Measurements from ENCODE around the gene UGGT2.
"Not testable (repeated sequence)": the region's sequence is repeated elsewhere in the genome, so short reads cannot be mapped to it uniquely, and the experiment has no call there.

Gene UGGT2

GRCh38 chr13:95902741-95903140 is 150.5 kb downstream of the UGGT2 start:
- no peak for DNase-seq (ENCODE audit: low read depth in 2 of 2)

DNA sequence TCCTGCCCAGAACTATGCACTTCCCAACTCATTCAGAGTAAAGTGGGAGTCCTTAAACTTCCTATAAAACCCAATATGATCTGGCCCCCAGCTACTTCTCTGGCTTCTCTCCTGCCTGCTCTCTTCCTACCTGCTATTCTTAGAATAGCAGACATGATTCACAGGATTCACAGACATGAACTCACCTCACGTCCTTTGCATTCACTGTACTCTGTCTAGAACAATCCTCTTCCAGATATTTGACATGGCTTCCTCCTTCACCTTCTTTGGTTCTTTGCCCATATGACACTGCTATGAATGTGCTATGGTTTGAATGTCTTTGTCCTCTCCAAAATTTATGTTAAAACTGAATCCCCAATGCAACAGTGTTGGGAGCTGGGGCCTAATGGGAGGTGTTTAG is 154.9 kb downstream of the UGGT2 start:
- no peak for DNase-seq (ENCODE audit: low read depth in 2 of 2)

DNA sequence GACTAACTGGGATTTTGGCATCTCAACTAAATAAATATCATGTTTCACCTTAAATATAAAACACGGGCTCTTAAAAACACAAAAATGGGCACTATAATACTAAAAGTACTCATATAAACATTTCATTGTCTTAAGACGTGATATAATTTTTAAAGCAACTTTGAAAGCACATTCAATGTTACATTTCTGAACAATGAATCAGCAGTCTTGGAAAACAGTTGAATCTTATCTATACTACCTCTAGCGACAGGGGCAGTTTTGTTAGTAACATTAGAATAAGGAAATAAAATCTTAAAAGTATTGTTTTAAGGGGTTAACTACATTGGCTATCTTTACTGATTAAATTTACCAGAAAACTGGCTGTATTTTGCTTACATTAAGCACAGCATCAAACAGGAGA is 156.9 kb downstream of the UGGT2 start:
- DNase-seq (ENCODE audit: low read depth in 2 of 2) = peak in 1 of 2 experiments; percentile 2

DNA sequence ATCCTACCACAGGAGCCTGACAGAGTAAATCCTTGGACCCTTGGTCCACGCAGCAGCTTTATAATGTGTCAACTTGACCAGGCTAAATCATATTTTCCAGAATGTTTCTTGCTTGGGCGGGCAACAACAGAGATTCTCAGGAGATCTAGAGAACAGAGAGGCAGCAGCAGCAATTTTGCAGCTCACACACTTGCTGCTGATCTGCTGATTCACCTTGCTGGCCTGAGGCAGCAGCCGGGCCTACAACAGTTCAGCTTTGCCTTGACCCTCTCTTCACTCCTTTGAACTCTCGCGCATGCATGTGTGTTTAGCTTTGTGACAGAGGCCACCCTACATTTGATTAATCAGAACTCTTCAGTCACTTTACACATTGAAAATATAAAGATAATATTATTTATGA is 159.3 kb downstream of the UGGT2 start:
- no peak for DNase-seq (ENCODE audit: low read depth in 2 of 2)

DNA sequence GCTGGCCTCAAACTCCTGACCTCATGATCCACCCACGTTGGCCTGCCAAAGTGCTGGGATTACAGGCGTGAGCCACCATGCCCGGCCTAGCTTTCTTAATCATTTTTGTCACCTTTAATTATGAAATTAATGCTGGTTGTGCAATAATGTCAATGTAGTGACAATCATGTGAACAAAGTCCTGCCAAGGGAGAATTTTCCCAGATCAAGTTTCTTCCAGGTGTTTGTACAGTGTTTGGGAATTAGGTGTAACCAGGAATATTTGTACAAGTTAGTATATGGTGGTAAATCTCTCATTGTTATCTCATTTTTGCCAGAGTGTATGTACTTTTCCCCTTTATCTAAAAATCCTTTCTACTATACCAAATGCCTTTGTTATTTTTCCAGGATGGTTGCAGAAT is 171.1 kb downstream of the UGGT2 start:
- DNase-seq (ENCODE audit: low read depth in 2 of 2) = no peak

- DNase-seq (ENCODE audit: low read depth in 2 of 2) = no peak
Measured at GRCh38 chr13:95880331-95880730, 172.9 kb downstream of the UGGT2 start.

DNA sequence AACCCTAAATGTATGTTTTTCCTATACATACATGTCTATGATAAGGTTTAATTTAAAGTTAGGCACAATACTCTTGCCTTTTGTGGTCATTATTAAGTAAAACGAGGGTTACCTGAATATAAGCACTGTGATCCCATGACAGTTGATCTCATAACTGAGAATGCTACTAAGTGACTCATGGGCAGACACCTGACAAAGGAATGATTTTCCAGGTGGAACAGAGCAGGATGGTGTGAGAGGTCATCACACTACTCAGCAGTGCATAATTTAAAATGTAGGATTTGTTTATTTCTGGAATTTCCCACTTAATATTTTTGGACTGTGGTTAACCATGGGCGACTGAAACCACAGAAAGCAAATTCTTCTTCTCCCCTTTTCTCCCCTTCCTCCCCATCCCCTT is 178.9 kb downstream of the UGGT2 start:
- no peak for DNase-seq (ENCODE audit: low read depth in 2 of 2)

DNA sequence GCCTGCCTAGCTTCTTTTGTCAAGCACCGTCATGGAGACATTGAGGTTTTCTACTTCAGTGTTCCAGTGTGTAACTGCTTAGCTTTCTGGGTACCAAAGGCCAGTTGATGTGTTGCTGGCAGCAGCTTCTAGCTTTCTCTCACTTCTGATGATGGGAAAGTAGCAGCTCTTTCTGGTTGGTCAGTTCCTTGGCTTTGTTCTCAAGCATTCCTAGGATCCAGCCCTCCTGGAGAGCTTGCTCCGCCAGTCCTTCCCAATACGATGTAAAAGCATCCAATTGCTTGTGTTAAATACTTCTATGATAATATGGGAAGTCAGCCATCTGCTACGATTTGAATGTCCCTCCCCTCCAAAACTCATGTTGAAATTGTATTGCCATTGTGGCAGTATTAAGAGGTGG is 182.8 kb downstream of the UGGT2 start:
- no peak for DNase-seq (ENCODE audit: low read depth in 2 of 2)

DNA sequence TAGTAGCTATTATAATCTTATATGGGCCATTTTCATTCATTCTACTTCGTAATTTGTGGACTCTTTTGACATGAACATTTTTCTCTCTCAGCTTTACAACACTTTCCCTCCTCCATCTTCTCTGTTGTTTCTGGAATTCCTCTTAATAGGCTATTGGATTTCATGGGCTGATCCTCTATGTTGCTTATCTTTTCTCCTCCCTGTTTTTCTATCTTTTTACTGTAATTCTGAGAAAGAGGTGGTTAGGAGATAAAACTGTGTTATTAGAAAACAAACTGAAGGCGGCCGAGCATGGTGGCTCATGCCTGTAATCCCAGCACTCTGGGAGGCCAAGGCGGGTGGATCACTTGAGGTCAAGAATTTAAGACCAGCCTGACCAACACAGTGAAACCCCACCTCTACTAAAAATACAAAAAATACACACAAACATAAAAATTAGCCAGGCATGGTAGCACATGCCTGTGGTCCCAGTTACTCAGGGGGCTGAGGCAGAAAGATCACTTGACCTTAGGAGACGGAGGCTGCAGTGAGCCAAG is 188.1 kb downstream of the UGGT2 start:
- no peak for DNase-seq (ENCODE audit: low read depth in 2 of 2)

DNA sequence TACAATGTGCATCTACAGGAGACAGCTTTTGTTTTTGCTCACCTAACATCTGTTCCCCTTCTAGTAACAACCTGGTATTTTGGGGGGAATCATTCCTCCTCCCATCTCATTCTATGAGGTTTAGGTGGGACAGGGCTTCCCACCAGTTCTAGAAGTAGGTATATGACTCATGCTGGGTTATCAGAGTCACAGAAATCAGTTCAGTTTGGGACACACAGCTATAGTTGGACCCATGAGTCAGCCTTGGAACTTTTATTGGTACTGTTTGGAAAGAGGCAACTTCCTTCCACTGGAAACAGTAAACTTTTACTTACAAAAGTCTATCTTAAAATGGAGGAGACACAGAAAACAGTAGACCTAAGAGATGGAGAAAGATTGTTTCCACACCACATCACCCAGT is 190.8 kb downstream of the UGGT2 start:
- no peak for DNase-seq (ENCODE audit: low read depth in 2 of 2)

- DNase-seq (ENCODE audit: low read depth in 2 of 2) = no peak
Measured at GRCh38 chr13:95861296-95861695, 191.9 kb downstream of the UGGT2 start.

- DNase-seq (ENCODE audit: low read depth in 2 of 2) = no peak
Measured at GRCh38 chr13:95858286-95859075, 194.7 kb downstream of the UGGT2 start.

DNA sequence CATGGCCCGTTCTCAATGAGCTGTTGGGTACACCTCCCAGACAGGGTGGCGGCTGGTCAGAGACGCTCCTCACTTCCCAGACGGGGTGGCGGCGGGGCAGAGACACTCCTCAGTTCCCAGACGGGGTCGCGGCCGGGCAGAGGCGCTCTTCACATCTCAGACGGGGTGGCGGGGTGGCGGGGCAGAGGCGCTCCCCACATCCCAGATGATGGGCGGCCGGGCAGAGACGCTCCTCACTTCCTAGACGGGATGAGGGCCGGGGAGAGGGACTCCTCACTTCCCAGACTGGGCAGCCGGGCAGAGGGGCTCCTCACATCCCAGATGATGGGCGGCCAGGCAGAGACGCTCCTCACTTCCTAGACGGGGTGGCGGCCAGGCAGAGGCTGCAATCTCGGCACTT is 207.5 kb downstream of the UGGT2 start:
- DNase-seq (ENCODE audit: low read depth in 2 of 2) = not testable (repeated sequence)

DNA sequence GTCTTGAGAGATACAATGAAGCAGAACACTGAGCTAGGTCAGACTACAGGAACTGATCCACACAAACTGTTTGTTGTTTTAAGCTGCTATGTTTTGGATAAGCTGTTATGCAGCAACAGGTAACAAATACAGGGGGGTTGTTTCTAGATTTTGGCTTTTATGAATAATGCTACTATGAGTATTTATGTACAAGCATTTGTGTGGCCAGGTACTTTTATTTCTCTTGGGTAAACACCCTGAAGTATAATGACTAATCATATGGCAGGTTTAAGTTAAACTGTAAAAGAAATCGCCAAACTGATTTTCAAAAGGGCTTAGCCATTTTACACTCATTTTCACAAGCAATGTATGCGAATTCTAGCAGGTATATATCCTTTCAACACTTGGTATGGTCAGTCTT is 210.3 kb downstream of the UGGT2 start:
- DNase-seq (ENCODE audit: low read depth in 2 of 2) = no peak

GRCh38 chr13:95841894-95842293 is 211.3 kb downstream of the UGGT2 start:
- no peak for DNase-seq (ENCODE audit: low read depth in 2 of 2)

DNA sequence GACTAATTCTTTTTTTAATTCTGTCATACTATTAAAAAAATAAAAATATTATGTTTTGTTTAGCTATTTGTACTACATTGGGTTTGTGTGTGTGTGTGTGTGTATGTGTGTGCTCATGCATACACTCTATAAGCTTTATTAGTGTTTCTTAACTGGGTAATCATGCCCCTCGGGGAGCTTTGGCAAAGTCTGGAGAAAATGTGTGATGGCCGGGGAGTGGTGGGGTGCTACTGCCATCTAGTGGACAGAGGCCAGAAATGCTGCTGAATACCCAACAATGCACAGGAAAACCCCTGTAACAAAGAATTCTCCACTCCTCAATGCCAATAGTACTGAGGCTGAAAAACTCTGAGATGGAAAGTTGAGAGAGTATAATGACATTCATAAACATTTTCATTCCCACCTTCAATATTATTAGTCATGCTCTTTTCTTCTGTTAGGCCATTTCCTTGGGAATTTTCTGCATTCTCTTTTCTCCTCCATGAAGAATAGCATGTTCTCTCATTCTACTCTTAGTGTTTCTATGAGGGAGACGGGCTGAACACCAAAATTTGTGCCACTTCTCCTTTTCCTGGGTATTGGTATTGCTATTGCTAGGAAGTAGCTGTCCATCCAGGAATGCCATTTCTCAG is 219.0 kb downstream of the UGGT2 start:
- DNase-seq (ENCODE audit: low read depth in 2 of 2) = peak; percentile 35 to 37

DNA sequence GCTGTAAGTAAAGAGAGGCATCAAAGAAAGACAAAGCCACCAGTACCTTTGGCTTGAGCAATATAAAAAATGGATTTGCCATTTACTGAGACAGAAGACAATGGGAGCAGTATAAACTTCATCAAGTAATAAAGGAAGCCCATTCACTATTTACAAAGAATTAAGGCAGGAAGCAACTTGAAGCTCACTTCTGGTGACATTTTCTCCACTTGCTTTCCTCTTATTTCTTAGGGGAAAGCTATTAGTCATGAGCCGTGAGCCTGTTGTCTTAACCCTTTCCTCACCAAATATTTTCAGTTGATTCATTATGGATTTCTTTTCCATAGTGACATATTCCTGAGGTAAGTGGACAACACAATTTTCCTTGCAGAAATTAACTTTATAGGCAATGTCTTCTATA is 219.5 kb downstream of the UGGT2 start:
- DNase-seq (ENCODE audit: low read depth in 2 of 2) = no peak

DNA sequence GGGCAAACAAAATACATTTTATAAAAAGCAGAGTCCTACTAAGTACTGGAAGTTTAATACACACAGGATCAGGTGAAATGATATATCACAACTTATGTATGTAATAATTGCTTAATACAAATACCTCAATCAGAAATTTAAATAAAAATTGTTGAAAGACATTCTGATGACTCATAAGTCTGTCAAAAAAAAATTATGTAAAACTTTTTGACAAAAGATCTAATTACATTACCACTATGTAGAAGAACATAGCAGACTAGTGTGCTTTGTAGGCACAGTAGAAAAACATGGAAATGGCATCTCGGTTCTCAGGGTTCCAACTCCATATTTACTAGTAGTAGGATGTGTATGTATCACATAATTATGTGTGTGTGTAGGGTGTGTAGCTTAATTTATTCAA is 220.1 kb downstream of the UGGT2 start:
- DNase-seq (ENCODE audit: low read depth in 2 of 2) = no peak

DNA sequence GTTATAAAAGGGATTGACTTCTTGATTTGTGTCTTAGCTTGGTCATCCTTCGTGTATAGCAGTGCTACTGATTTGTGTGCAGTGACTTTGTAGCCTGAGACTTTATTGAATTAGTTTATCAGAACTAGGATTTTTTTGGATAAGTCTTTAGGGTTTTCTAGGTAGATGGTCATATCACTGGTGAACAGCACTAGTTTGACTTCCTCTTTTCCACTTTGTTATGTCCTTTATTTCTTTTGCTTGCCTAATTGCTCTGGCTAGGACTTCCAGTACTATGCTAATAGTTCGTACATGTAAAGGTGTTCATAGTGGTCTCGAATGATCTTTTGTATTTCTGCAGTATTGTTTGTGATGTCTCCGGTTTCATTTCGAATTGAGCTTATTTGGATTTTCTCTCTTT is 230.9 kb downstream of the UGGT2 start:
- no peak for DNase-seq (ENCODE audit: low read depth in 2 of 2)

GRCh38 chr13:95814495-95814894 is 238.7 kb downstream of the UGGT2 start:
- no peak for DNase-seq (ENCODE audit: low read depth in 2 of 2)

GRCh38 chr13:95813139-95813538 is 240.1 kb downstream of the UGGT2 start:
- DNase-seq (ENCODE audit: low read depth in 2 of 2) = no peak

DNA sequence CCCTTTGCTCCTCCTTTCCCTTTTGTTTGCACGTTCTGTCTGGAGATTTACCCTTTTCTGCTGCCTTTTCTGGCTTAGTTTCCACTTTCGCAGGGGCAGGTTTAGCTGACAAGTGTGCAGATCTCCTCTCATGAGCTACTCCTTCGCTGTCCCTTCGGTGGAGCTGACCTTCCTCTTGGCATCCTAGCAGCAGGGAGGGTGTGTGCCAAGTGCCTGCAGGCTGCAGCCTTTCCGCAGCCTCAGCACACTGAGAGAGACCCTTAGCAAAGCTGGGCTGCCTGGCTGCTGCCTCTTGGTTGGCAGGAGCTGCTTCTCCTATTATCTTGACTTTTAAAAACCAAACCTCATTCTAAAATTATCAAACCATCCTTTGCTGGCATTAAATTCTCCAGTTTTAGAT is 243.8 kb downstream of the UGGT2 start:
- no peak for DNase-seq (ENCODE audit: low read depth in 2 of 2)

DNA sequence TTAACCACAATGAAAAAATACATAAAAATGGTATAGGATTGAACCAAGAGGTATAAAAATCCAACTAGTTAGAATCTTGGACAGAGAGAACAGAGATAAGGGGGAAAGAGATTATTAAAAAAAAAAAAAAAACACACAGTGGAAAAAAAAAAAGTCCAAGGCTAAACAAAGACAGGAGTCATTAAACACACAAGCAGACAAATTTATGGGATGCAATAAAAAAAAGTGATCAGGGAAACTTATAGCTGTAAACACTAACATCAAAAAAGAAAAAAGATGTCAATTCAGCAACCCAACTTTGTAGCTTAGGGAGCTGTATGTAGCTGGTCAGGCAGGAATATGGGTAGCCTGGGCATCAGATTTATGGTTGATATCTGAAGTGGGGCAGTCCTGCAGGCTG is 247.3 kb downstream of the UGGT2 start:
- no peak for DNase-seq (ENCODE audit: low read depth in 2 of 2)
